H1 (cell line): ENCODE measurements around the gene STARD3NL. TPM values are rescaled to one million over a fixed set of nuclear protein-coding genes. Genes with fewer than 3 reads are reported as not detected.

Source experiments
- BACH1 ChIP-seq: IDR thresholded peaks from 2 replicates; pipeline ENCODE4 v1.6.1; 2012; ENCODE audit warnings: low read length, improper control_type of control experiment
- CEBPB ChIP-seq: IDR thresholded peaks from 2 replicates; pipeline ENCODE4 v1.6.1; 2012; ENCODE audit warnings: low read depth, low read length
- GTF2F1 ChIP-seq: IDR thresholded peaks from 2 replicates; pipeline ENCODE4 v1.6.1; 2012; ENCODE audit warnings: low read depth, low read length, improper control_type of control experiment, borderline replicate concordance
- NANOG ChIP-seq: IDR thresholded peaks from 2 replicates; pipeline ENCODE4 v1.6.1; 2011; ENCODE audit warnings: low read length, low read depth, mild to moderate bottlenecking, inconsistent platforms; ENCODE audit not compliant: insufficient read depth, poor library complexity, severe bottlenecking
- RBBP5 ChIP-seq: IDR thresholded peaks from 2 replicates; pipeline ENCODE4 v1.7.1; 2012; ENCODE audit warnings: low read depth, mild to moderate bottlenecking, inconsistent platforms, low read length, moderate library complexity, borderline replicate concordance
- SAP30 ChIP-seq: fragments of 300-600 bp; sonication (generic); IDR thresholded peaks from 2 replicates; pipeline ENCODE4 v1.7.1; 2012; ENCODE audit warnings: low read length, moderate library complexity, mild to moderate bottlenecking, inconsistent platforms; ENCODE audit not compliant: insufficient read depth, insufficient replicate concordance
- SP2 ChIP-seq: IDR thresholded peaks from 2 replicates; pipeline ENCODE4 v1.6.1; 2012; ENCODE audit warnings: mild to moderate bottlenecking, low read length, inconsistent platforms
- polyA plus RNA-seq, 7 experiments: library from polyadenylated mRNA; depleted of rRNA in 3 of 7; stranded (reverse) in 5 of 7; unstranded in 2 of 7; fragments of >200 nt in 5 of 7; fragments of 200-250 nt in 2 of 7; gene quantifications; 1 replicate in 5 of 7; 2 replicates in 1 of 7; 4 replicates in 1 of 7; pipeline versions ENCODE4 v1.2.1 to v1.2.3, GENCODE V29; 2011 to 2013; ENCODE audit warnings: missing spikeins in 2 of 7, mixed read lengths in 2 of 7
- total RNA-seq: library from RNA; stranded (reverse); fragmentation: NEBNext Ultra II Directional; extraction: Animal tissue kit (Norgen Biotek cat#: 25700); gene quantifications from 2 replicates; pipeline ENCODE4 v1.2.1, GENCODE V29; 2021

The STARD3NL gene
- total and polyA plus RNA-seq, 2 of the 8 experiments (the other 6 are each of a cell fraction or from before 2014, with no cell fraction given), result 27.1 to 40.5 TPM

- TF ChIP-seq GTF2F1, result no peak
- TF ChIP-seq BACH1, result no peak
- TF ChIP-seq SAP30, result no peak
- no peak for TF ChIP-seq NANOG
- TF ChIP-seq CEBPB, result no peak
- TF ChIP-seq RBBP5, result no peak
- TF ChIP-seq SP2, result no peak
Observed at GRCh38 chr7:38189231-38189938, 11.3 kb downstream of the STARD3NL start (continued).
